SKM-1 (cell line): ENCODE results near the gene SCARF2.

Experiments
- DNase-seq: peaks from one replicate; lab custom pipeline; 2025; ENCODE audit not compliant: unreplicated experiment; lab: John Stamatoyannopoulos, UW

The SCARF2 gene

GRCh38 chr22:20439928-20440575, 2.4 kb upstream of the SCARF2 start:
- DNase-seq = no peak

GRCh38 chr22:20439556-20439927, 1.9 kb upstream of the SCARF2 start:
- DNase-seq = no peak

- no peak for DNase-seq
Measured at GRCh38 chr22:20438678-20439492, 1.3 kb upstream of the SCARF2 start.

GRCh38 chr22:20438427-20438677, 727 bp upstream of the SCARF2 start:
- DNase-seq = no peak

GRCh38 chr22:20436768-20437612, 635 bp downstream of the SCARF2 start:
- no peak for DNase-seq

- DNase-seq = no peak
Measured at GRCh38 chr22:20436307-20436767, 1.3 kb downstream of the SCARF2 start.

GRCh38 chr22:20435436-20436306, 2.0 kb downstream of the SCARF2 start:
- DNase-seq = no peak

GRCh38 chr22:20434773-20435172, 2.9 kb downstream of the SCARF2 start:
- DNase-seq = no peak

GRCh38 chr22:20434264-20434751, 3.3 kb downstream of the SCARF2 start:
- no peak for DNase-seq

GRCh38 chr22:20433686-20434241, 3.9 kb downstream of the SCARF2 start:
- DNase-seq = no peak

- no peak for DNase-seq
Measured at GRCh38 chr22:20433191-20433590, 4.4 kb downstream of the SCARF2 start.

GRCh38 chr22:20432244-20432686, 5.4 kb downstream of the SCARF2 start:
- DNase-seq = no peak

GRCh38 chr22:20431511-20432192, 6.0 kb downstream of the SCARF2 start:
- no peak for DNase-seq

- no peak for DNase-seq
Measured at GRCh38 chr22:20430720-20431510, 6.7 kb downstream of the SCARF2 start.

GRCh38 chr22:20430101-20430719, 7.4 kb downstream of the SCARF2 start:
- no peak for DNase-seq

- no peak for DNase-seq
Measured at GRCh38 chr22:20429254-20430100, 8.1 kb downstream of the SCARF2 start.

- DNase-seq = no peak
Measured at GRCh38 chr22:20428496-20429253, 8.9 kb downstream of the SCARF2 start.
